Measurements from ENCODE around the gene ATP6V0C. TPM values are rescaled to one million over a fixed set of nuclear protein-coding genes. Genes with fewer than 3 reads are reported as not detected.
"Not testable (repeated sequence)": the region's sequence is repeated elsewhere in the genome, so short reads cannot be mapped to it uniquely, and the experiment has no call there.

Gene ATP6V0C
- polyA plus RNA-seq, 1 donor (not counting 4 experiments of a cell fraction or from before 2014, with no cell fraction given) = 11.4 TPM

- peaks cover 4% of the 10 kb centered on the region for H3K79me2 ChIP-seq (ENCODE audit: control insufficient read depth, insufficient read depth, low read length)
- H3K4me2 ChIP-seq (ENCODE audit: control insufficient read depth, extremely low read depth, insufficient read depth, low read depth, low read length) = no peak overlapping the region
- peaks cover 26% of the 10 kb centered on the region for H3K4me1 ChIP-seq (ENCODE audit: control insufficient read depth, extremely low read depth, insufficient read depth, low read length)
- dilution Hi-C loops (cut with MboI; ENCODE audit: extremely low pct_ligation_motif_present, low sequenced_read_pairs) = no loop called here
- no peaks in the 10 kb centered on the region for H3K9me1 ChIP-seq (ENCODE audit: control insufficient read depth, extremely low read depth, insufficient read depth, low read length)
- DNase-seq (ENCODE audit: low read depth, low spot score) = no peak
- H3K27me3 ChIP-seq (ENCODE audit: control insufficient read depth, extremely low read depth, insufficient read depth, low read length) = no peaks in the 10 kb centered on the region
- FAIRE-seq = no peak
- H3K36me3 ChIP-seq (ENCODE audit: control insufficient read depth in 2 of 2, extremely low read depth in 1 of 2, insufficient read depth in 2 of 2, low read length in 2 of 2) = peaks cover 7 to 10% of the 10 kb centered on the region in 2 experiments
- TF ChIP-seq EZH2 (IDR thresholded peaks at IDR 0.05; ENCODE audit: low read length) = no peak
- no peak for TF ChIP-seq CTCF (optimal IDR thresholded peaks at IDR 0.05 in 1 of 3, IDR thresholded peaks at IDR 0.05 in 1 of 3, conservative IDR thresholded peaks at IDR 0.05 in 1 of 3; ENCODE audit: extremely low read depth in 1 of 3, insufficient read depth in 2 of 3, low read length in 3 of 3)
- H3K9me3 ChIP-seq (ENCODE audit: control insufficient read depth, low read depth, low read length) = no peaks in the 10 kb centered on the region
- no peak overlapping the region for H3K27ac ChIP-seq (ENCODE audit: control insufficient read depth, insufficient read depth, low read length)
- no peak overlapping the region for H2AFZ ChIP-seq (ENCODE audit: control insufficient read depth, low read length)
- no peak overlapping the region for H3K9ac ChIP-seq (ENCODE audit: control insufficient read depth, extremely low read depth, insufficient read depth, low read length)
- no peak overlapping the region for H3K4me3 ChIP-seq (ENCODE audit: control insufficient read depth in 2 of 3, extremely low read depth in 1 of 3, insufficient read depth in 2 of 3, low read depth in 1 of 3, low read length in 3 of 3)
- no peaks in the 10 kb centered on the region for H4K20me1 ChIP-seq (ENCODE audit: control insufficient read depth, extremely low read depth, insufficient read depth, low read length)
Measured at GRCh38 chr16:2533912-2534311, 20.2 kb downstream of the ATP6V0C start.

- H3K9me3 ChIP-seq (ENCODE audit: control insufficient read depth, low read depth, low read length); H3K4me2 ChIP-seq (ENCODE audit: control insufficient read depth, extremely low read depth, insufficient read depth, low read depth, low read length); H4K20me1 ChIP-seq (ENCODE audit: control insufficient read depth, extremely low read depth, insufficient read depth, low read length); H3K9me1 ChIP-seq (ENCODE audit: control insufficient read depth, extremely low read depth, insufficient read depth, low read length); dilution Hi-C loops (cut with MboI; ENCODE audit: extremely low pct_ligation_motif_present, low sequenced_read_pairs); DNase-seq (ENCODE audit: low read depth, low spot score); FAIRE-seq; H3K9ac ChIP-seq (ENCODE audit: control insufficient read depth, extremely low read depth, insufficient read depth, low read length); H3K27ac ChIP-seq (ENCODE audit: control insufficient read depth, insufficient read depth, low read length); H3K79me2 ChIP-seq (ENCODE audit: control insufficient read depth, insufficient read depth, low read length); H3K4me3 ChIP-seq (ENCODE audit: control insufficient read depth in 2 of 3, extremely low read depth in 1 of 3, insufficient read depth in 2 of 3, low read depth in 1 of 3, low read length in 3 of 3); H2AFZ ChIP-seq (ENCODE audit: control insufficient read depth, low read length); H3K36me3 ChIP-seq (ENCODE audit: control insufficient read depth in 2 of 2, extremely low read depth in 1 of 2, insufficient read depth in 2 of 2, low read length in 2 of 2); H3K27me3 ChIP-seq (ENCODE audit: control insufficient read depth, extremely low read depth, insufficient read depth, low read length): not testable (repeated sequence)
- peaks cover 28% of the 10 kb centered on the region for H3K4me1 ChIP-seq (ENCODE audit: control insufficient read depth, extremely low read depth, insufficient read depth, low read length)
Measured at GRCh38 chr16:2534335-2534734, 20.6 kb downstream of the ATP6V0C start.

GRCh38 chr16:2535625-2536013 lies 21.9 kb downstream of the ATP6V0C start:
- Histone ChIP-seq H3K9me1 (ENCODE audit: control insufficient read depth, extremely low read depth, insufficient read depth, low read length) (no peaks in the 10 kb centered on the region), H3K4me3 (ENCODE audit: control insufficient read depth in 2 of 3, extremely low read depth in 1 of 3, insufficient read depth in 2 of 3, low read depth in 1 of 3, low read length in 3 of 3) (no peak overlapping the region), H3K9me3 (ENCODE audit: control insufficient read depth, low read depth, low read length) (no peaks in the 10 kb centered on the region), H3K79me2 (ENCODE audit: control insufficient read depth, insufficient read depth, low read length) (peaks cover 21% of the 10 kb centered on the region), H2AFZ (ENCODE audit: control insufficient read depth, low read length) (no peak overlapping the region), H3K4me2 (ENCODE audit: control insufficient read depth, extremely low read depth, insufficient read depth, low read depth, low read length) (no peak overlapping the region), H4K20me1 (ENCODE audit: control insufficient read depth, extremely low read depth, insufficient read depth, low read length) (no peaks in the 10 kb centered on the region), H3K9ac (ENCODE audit: control insufficient read depth, extremely low read depth, insufficient read depth, low read length) (no peak overlapping the region), H3K27me3 (ENCODE audit: control insufficient read depth, extremely low read depth, insufficient read depth, low read length) (no peaks in the 10 kb centered on the region), H3K4me1 (ENCODE audit: control insufficient read depth, extremely low read depth, insufficient read depth, low read length) (peaks cover 32% of the 10 kb centered on the region), H3K36me3 (ENCODE audit: control insufficient read depth in 2 of 2, extremely low read depth in 1 of 2, insufficient read depth in 2 of 2, low read length in 2 of 2) (peaks cover 0 to under 1% of the 10 kb centered on the region in 2 experiments), H3K27ac (ENCODE audit: control insufficient read depth, insufficient read depth, low read length) (no peak overlapping the region)
- DNase-seq (ENCODE audit: low read depth, low spot score) = no peak
- no peak for FAIRE-seq
- dilution Hi-C loops (cut with MboI; ENCODE audit: extremely low pct_ligation_motif_present, low sequenced_read_pairs) = no loop called here
- no peak for TF ChIP-seq EZH2 (IDR thresholded peaks at IDR 0.05; ENCODE audit: low read length)
- TF ChIP-seq CTCF (optimal IDR thresholded peaks at IDR 0.05 in 1 of 3, IDR thresholded peaks at IDR 0.05 in 1 of 3, conservative IDR thresholded peaks at IDR 0.05 in 1 of 3; ENCODE audit: extremely low read depth in 1 of 3, insufficient read depth in 2 of 3, low read length in 3 of 3) = no peak

Data from keratinocyte (primary cell).